ENCODE measurements around the gene USP47. TPM values are rescaled to one million over a fixed set of nuclear protein-coding genes. Genes with fewer than 3 reads are reported as not detected.
A peak's percentile ranks its signal among the peaks of the same experiment; 100 is the strongest.

USP47 gene
- polyA plus RNA-seq, 2 of the 4 experiments (the other 2 are of a cell fraction), result 31.0 to 32.8 TPM

DNA sequence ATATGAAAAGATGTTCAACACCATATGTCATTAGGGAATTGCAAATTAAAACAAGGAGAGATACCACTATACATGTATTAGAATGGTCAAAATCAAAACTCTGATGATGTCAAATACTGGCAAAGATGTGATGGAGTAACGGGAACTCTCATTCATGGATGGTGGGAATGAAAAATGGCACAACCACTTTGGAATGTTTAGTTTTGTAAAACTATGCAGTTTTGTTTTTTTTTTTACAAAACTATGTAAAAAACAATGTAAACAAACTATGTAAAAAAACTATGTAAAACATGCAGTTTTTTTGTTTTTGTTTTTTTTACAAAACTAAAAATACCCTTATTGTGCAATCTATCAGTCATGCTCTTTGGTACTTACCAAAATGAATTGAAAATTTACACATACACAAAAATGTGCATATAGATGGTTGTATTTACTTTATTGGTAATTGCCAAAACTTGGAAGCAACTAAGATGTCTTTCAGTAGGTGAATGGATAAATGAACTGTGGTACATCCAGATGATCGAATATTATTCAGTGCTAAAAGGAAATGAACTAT lies 5.0 kb upstream of the USP47 start:
- ChIA-PET CTCF (no interaction called here), POLR2A (no interaction called here)
- Histone ChIP-seq H3K9me3 (no peaks in the 10 kb centered on the region), H3K4me1 (0 out of 3 replicates have a peak, but pooled peaks cover 3% of the 10 kb centered on the region), H3K27ac (no peak overlapping the region), H3K4me3 (no peak overlapping the region), H3K4me2 (no peak overlapping the region)
- TF ChIP-seq HEYL (CRISPR knock-in tag; IDR thresholded peaks at IDR 0.05) (no peak), EHMT2 (IDR thresholded peaks at IDR 0.05; ENCODE audit: low read depth) (no peak), SREBF2 (IDR thresholded peaks at IDR 0.05) (no peak), ESRRA (IDR thresholded peaks at IDR 0.05; ENCODE audit: borderline replicate concordance, low read length) (no peak), GATA3 (IDR thresholded peaks at IDR 0.05; ENCODE audit: borderline replicate concordance) (no peak), FOXS1 (CRISPR knock-in tag; IDR thresholded peaks at IDR 0.05) (no peak)
- TF ChIP-seq, protein P1, sequence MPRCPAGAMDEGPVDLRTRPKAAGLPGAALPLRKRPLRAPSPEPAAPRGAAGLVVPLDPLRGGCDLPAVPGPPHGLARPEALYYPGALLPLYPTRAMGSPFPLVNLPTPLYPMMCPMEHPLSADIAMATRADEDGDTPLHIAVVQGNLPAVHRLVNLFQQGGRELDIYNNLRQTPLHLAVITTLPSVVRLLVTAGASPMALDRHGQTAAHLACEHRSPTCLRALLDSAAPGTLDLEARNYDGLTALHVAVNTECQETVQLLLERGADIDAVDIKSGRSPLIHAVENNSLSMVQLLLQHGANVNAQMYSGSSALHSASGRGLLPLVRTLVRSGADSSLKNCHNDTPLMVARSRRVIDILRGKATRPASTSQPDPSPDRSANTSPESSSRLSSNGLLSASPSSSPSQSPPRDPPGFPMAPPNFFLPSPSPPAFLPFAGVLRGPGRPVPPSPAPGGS (IDR thresholded peaks at IDR 0.05), result no peak
- TF ChIP-seq, protein P2, sequence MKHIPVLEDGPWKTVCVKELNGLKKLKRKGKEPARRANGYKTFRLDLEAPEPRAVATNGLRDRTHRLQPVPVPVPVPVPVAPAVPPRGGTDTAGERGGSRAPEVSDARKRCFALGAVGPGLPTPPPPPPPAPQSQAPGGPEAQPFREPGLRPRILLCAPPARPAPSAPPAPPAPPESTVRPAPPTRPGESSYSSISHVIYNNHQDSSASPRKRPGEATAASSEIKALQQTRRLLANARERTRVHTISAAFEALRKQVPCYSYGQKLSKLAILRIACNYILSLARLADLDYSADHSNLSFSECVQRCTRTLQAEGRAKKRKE (CRISPR knock-in tag; IDR thresholded peaks at IDR 0.05; ENCODE audit: low read depth), result no peak
- TF ChIP-seq, protein P3, sequence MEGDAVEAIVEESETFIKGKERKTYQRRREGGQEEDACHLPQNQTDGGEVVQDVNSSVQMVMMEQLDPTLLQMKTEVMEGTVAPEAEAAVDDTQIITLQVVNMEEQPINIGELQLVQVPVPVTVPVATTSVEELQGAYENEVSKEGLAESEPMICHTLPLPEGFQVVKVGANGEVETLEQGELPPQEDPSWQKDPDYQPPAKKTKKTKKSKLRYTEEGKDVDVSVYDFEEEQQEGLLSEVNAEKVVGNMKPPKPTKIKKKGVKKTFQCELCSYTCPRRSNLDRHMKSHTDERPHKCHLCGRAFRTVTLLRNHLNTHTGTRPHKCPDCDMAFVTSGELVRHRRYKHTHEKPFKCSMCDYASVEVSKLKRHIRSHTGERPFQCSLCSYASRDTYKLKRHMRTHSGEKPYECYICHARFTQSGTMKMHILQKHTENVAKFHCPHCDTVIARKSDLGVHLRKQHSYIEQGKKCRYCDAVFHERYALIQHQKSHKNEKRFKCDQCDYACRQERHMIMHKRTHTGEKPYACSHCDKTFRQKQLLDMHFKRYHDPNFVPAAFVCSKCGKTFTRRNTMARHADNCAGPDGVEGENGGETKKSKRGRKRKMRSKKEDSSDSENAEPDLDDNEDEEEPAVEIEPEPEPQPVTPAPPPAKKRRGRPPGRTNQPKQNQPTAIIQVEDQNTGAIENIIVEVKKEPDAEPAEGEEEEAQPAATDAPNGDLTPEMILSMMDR (IDR thresholded peaks at IDR 0.05), result no peak
- 70% methylated on average over 2 of the region's 2 CpGs for WGBS (ENCODE audit: missing lambda C conversion rate)
- FAIRE-seq (peak; percentile 36), DNase-seq (ENCODE audit: low read depth in 1 of 2, low spot score in 1 of 2) (no peak), ATAC-seq (no peak)

DNA sequence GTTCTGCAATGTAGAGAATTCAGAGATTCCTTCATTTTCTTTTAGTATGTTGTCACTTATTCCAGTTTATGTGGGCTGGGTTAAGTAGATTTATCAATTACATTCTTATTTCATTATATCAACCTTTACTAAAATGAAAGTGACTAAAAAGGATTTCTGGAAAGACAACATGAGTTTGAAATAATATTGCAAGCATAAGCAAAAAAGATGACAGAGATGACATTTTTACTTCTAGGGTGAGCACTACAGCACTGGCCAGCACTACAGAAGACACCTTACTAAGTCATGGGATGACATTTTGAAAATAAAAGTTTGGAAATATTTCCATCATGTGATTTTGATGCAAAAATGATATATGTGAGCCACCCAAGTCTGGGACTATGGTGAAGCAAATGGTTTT lies 2.1 kb upstream of the USP47 start:
- Histone ChIP-seq H3K27ac (no peak overlapping the region), H3K9me3 (no peaks in the 10 kb centered on the region), H3K4me2 (no peak overlapping the region), H3K4me3 (no peak overlapping the region), H3K4me1 (peaks cover 15% of the 10 kb centered on the region)
- POLR2A ChIA-PET, result no interaction called here
- CTCF ChIA-PET, result no interaction called here
- no peak for ATAC-seq
- FAIRE-seq, result no peak
- TF ChIP-seq ESRRA (IDR thresholded peaks at IDR 0.05; ENCODE audit: borderline replicate concordance, low read length) (no peak), HDAC2 (IDR thresholded peaks at IDR 0.05) (no peak), MAFK (IDR thresholded peaks at IDR 0.05; ENCODE audit: partially characterized antibody) (peak; percentile 59), CBX2 (IDR thresholded peaks at IDR 0.05; ENCODE audit: borderline replicate concordance, low read depth) (no peak), ZNF302 (CRISPR knock-in tag; IDR thresholded peaks at IDR 0.05) (no peak)
- TF ChIP-seq, protein P4, sequence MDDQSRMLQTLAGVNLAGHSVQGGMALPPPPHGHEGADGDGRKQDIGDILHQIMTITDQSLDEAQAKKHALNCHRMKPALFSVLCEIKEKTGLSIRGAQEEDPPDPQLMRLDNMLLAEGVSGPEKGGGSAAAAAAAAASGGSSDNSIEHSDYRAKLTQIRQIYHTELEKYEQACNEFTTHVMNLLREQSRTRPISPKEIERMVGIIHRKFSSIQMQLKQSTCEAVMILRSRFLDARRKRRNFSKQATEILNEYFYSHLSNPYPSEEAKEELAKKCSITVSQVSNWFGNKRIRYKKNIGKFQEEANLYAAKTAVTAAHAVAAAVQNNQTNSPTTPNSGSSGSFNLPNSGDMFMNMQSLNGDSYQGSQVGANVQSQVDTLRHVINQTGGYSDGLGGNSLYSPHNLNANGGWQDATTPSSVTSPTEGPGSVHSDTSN (IDR thresholded peaks at IDR 0.05), result no peak
- TF ChIP-seq, protein P1 (IDR thresholded peaks at IDR 0.05), result no peak
- no peak for DNase-seq (ENCODE audit: low read depth in 1 of 2, low spot score in 1 of 2)

DNA sequence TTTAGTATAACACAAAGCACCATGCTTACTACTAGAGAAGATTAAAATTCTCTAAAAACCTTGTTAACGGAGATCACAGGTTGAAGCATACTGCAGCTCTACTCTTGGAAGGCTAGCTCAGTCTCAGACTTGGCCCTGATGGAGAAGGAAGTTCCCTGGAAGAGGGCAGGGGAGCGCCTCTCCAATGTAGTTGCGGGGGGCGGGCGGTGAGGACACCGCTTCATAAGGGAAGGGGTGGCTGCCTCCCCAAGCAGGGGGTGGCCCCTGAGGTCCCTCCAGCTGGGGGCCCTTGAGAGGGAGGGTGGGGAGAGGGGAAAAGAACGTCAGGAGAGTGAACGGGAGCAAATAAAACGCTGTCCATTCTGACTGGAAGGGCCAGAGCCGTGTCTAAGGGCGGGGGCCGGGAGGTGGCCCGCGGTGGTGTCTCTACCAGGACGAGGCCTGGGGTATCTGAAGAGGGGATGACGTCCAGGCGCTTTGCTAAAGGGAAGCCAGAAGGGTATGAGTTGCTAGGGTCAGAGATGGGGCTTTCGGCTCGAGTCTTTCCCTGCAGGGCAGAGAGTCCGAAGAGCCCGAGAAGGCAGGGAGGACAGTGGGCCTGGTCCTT lies 553 bp upstream of the USP47 start:
- CTCF ChIA-PET, result interaction anchor here (0.9 to 5.6 kb wide), 9 partner anchors 13 to 440 kb away, joined by 3 to 39 read pairs (median 3); no protein-coding TSS in a partner anchor
- FAIRE-seq (no peak), ATAC-seq (peak; percentile 80 to 87), DNase-seq (ENCODE audit: low read depth in 1 of 2, low spot score in 1 of 2) (peak; percentile 49 to 55)
- Histone ChIP-seq H3K9me3 (no peaks in the 10 kb centered on the region), H3K4me2 (peak overlapping the region; percentile 92), H3K27ac (peak overlapping the region; percentile 91 to 96), H3K4me1 (peaks cover 28% of the 10 kb centered on the region), H3K4me3 (peak overlapping the region; percentile 90)
- TF ChIP-seq ZC3H11A (IDR thresholded peaks at IDR 0.05) (no peak), SMC3 (IDR thresholded peaks at IDR 0.05) (0 out of 3 replicates have a peak, but pooled peaks have one; percentile 11), POLR2A (IDR thresholded peaks at IDR 0.05; ENCODE audit: low read length) (peak; percentile 32; the same call in 1 of the 2 replicates)
- 6% methylated on average over 21 of the region's 21 CpGs for WGBS (ENCODE audit: missing lambda C conversion rate)
- POLR2A ChIA-PET, result interaction anchor here (0.6 to 2.5 kb wide), 7 partner anchors 23 to 1032 kb away, joined by 3 to 9 read pairs (median 3); partner anchors contain the start of gene EIF4G2
